Skin of body (tissue), 2 donors: ENCODE data around the gene RPL38. TPM values are rescaled to one million over a fixed set of nuclear protein-coding genes. Genes with fewer than 3 reads are reported as not detected.
"Not testable (repeated sequence)": the region's sequence is repeated elsewhere in the genome, so short reads cannot be mapped to it uniquely, and the experiment has no call there.

Experiments
- DNase-seq: peaks from one replicate; lab custom pipeline; 2025; lab: John Stamatoyannopoulos, UW
- total RNA-seq: library from RNA; depleted of rRNA; stranded (reverse); fragments of >200 nt; gene quantifications from one replicate; pipeline ENCODE4 v1.2.3, GENCODE V29; 2014

Gene RPL38
- total RNA-seq, 1 donor from 2014 or later: 2,384 TPM

DNA sequence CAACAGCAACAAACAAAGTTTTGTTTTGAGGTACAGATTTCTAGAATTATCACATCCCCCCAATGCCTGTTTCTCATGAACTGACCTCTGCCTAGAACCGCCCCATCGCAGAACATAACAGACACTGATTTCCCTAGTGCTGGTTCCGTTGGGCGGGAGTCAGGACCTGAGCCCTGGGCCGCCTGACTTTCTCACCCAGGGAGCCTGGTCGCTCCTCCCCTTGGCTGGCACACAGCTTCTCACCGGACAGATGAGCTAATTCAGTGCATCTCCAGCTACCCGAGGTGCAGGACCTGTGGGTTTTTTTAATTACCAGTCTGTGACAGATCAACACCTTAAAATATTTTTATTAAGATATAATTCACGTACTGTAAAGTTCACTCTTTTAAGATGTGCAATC, 20.1 kb upstream of the RPL38 start:
- DNase-seq: no peak

DNA sequence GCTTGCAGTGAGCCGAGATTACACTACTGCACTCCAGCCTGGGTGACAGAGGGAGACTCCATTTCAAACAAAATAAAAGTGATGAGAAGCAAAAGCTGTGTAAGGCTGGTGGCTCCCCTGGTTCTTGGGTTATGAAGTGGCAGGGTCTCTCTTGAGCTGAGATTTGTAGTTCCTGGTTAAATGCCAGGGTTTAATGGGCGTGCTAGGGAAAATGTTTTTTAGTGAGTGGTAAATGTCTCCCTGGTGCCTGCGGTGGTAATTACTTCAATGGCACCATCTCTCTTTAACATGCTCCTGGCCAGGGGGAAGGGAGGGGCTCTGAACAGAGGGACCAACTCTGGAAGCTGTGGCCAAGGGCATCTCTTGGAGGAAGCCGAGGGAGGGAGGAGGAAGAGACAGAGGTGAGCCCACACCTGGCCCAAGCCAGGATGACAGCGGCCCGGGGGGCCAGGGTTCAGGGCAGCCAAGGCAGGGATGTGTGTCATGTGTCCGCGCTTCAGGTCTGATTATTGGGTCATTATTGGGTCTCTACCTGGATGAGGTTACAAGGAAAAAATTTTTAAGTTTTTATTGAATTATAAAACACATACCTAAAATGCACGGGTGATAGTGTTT, 17.8 kb upstream of the RPL38 start:
- no peak for DNase-seq

DNA sequence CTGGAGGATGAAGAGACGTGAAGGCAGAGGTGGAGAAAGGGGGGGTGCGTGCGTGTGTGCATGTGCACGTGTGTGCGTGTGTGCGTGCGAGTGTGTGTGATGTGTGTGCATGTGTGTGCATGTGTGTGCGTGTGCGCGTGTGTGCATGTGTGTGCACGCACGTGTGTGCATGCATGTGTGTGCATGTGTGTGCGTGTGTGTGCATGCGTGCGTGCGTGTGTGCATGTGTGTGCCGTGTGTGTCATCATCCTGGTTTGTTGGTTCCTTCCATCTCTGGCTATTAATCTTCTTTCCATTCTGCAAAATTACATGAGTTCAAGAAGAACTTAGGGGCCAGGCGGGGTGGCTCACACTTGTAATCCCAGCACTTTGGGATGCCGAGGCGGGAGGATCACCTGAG, 17.0 kb upstream of the RPL38 start:
- no peak for DNase-seq

DNA sequence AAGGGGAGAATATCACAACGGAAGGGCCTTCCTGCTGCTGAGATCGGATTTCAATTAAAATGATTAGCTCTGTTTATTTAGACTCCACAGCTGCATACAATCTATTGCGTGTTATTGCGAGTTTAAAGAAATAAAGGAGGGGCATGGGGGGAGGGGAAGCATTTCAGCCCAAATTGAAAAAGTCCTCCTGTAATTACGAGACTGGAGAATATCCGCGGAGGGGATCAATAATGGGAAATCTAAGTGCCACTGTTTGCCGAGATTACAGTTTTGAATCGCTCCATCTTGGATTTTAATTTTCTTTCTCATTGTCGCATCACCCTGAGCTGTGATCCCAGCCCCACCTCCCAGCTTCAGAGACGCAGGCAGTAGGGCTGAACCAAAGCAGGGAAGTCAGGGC, 15.7 kb upstream of the RPL38 start:
- no peak for DNase-seq

DNA sequence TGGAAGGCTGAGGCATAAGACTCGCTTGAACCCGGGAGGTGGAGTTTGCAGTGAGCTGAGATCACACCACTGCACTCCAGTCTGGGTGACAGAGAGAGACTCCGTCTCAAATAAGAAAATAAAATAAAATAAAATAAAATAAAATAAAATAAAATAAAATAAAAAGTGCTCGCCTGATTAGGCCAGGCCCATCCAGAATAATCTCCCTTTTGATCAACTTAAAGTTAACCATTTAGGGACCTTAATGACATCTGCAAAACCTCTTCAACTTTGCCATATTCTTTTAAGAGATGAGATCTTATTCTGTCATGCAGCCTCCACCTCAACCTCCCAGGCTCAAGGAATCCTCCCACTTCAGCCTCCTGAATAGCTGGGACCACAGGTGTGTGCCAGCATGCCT, 14.8 kb upstream of the RPL38 start:
- DNase-seq: not testable (repeated sequence)

DNA sequence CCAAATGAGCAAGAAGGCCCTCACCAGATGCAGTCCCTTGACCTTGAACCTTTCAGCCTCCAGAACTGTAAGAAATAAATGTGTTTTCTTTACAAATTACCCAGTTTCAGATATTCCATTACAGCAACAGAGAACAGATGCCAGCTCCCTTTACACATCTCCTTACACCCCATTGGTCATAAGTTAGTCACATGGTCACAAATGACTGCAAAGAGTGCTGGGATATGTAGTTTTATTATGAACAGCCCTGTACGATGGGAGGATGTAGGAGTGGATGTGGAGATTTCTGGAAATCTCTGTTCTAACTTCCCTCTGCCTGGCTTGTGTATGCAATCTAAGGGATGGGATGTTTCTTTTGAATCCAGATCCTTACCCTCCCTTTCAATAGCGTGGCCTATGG, 13.3 kb upstream of the RPL38 start:
- DNase-seq: peak; percentile 55

DNA sequence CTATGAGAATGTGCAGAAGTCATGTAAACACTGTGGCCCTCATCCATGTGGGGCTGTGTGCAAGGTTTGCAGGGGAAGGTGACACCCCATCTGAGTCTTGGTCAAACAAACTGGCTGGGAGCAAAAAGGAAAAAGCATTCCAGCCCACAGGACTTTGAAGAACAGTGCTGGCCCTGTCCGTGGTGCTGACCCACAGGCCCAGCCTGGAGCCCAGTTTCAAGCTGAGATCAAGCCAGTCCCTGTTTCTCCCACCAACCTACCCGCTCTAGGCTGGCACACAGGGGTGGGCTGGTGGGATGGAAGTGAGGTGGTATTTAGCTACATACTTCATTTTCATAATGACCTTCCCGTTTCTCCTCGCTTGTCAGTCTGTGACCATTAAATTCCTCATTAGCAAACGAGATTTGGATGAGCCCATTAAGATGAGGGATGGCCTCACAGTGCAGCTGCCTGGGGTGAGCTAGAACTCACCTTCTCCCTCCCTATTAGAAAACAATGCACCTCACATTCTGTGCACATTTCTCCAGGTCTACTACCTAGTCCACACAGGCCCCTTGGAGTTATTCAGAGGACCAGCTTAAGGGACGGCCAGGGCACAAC, 12.6 kb upstream of the RPL38 start:
- no peak for DNase-seq

DNA sequence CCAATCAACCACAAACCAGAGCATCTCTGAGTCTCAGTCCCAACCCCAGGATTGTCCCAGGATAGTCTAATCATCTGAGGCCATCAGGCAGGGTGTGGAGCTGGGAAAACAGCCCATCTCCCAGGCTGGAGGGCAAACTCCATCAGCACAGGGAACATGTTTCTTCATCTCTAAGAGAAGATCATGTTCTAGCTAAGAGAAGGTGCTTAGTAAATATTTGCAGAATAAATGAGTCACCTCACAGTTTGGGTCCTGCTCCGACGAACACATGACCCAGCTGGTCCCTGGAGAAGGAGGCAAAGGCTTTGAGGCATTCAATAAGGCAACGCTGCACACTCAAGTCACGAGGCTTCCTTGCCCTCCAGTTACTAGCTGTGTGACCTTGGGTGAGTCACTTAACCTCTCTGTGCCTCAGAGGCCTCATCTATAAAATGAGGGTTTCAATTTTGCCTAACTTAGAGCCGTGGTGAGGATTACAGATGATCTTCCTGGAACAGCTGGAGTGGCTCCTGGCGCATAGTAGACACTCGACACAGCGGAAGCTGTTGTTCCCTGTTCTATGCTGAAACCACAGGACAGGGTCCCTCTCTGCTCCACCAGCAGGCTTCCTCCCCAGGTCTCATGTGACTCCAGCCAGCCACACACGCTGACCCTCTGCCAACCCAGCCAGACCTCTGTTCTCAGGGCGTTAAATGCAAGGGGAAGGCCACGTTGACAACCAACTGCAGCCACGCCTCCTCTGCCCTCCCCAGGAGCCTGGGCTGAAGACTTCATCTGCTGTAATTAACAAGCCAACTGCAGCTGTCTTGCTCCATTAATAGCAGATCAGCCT, 10.3 kb upstream of the RPL38 start:
- no peak for DNase-seq

DNA sequence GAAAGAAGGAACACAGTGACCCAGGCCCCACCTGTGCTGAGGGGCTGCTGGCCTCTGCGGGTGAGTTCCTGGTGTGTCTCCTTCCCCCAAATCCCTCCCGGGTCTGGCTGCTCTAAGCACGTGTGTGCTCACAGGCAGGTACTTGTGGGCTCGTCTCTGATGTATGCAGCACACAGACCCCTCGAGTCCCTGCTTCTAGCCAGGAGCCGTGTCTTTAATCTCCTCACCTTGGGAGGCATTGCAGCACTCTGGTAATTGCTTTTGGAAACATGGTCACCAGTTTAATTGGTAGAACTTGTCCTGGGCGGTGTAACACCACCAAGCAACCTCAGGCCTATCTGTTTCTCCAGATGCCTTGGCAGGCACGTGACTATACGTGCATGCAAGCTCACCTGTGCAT, 8.8 kb upstream of the RPL38 start:
- DNase-seq: no peak

DNA sequence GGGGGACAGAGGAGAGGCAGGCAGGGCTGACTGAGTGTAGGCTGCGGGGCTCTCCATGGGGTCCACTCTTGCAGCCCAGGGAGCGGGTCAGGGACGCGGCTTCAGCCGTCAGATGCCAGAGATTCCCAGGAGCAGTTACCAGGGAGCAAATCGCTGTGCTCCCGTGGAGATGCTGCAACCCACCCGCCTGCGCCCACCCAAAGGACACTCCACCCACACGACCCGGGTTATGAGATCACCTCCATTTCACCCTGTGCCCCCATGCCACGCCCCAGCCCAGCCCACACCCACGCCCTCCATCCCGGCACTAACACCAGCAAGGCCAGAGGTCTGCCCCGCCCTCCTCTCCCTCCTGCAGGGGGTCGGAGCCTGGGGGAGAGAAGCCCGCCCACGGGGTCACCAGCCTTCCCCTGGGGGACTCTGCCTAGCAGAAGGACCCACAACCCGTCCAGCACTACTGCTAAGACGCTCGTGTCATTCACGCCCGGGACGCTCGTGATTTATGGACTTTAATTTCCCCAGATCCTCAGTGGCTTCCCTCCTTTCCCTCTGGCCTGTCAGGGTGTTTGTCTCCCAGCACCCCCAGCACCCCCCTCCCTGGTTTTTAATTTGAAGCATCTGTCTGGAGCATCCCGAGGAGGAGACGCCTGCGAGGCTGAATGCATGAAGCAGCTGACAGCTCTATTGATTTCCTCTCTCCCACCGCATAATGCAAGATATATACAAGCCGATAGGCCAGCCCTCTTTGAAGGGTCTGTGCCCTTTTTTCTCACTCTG, 6.7 kb upstream of the RPL38 start:
- no peak for DNase-seq

DNA sequence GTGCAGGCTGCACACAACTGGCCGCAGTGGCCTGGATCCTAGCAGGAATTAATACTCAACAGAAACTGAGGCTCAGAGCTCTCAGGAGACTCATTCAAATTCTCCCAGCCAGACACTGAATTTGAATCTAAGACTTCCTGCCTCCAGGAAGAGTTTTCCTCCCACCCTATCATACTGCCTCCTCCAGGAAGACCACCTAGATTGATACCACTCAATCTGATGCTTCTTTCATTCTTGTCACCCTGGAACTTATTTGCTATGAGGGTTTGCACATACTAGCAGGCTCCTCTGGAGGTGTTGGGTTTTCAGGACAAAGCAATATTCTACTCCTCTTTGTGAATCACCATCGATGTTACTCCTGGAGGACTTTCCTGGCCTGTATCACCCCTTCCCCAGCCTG, 5.7 kb upstream of the RPL38 start:
- DNase-seq: no peak

DNA sequence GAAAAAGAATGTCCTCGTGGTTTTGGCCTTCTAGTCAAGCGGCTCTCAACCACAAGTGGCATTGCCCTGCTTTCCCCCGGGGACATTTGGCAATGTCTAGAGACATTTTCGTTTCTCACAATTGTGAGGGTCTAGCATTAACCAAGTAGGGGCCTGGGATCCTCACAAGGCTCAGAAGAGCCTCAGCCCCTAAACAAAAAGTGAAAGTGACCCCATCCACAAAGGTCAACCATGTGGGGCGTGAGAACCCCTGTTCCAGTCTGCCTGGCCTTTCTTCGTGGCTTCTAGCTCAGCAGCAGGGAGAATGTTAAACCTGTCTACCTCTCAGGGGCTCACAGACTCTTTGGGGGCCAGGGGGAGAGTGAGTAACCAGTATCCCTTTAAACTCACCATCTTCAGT, 4.8 kb upstream of the RPL38 start:
- no peak for DNase-seq

DNA sequence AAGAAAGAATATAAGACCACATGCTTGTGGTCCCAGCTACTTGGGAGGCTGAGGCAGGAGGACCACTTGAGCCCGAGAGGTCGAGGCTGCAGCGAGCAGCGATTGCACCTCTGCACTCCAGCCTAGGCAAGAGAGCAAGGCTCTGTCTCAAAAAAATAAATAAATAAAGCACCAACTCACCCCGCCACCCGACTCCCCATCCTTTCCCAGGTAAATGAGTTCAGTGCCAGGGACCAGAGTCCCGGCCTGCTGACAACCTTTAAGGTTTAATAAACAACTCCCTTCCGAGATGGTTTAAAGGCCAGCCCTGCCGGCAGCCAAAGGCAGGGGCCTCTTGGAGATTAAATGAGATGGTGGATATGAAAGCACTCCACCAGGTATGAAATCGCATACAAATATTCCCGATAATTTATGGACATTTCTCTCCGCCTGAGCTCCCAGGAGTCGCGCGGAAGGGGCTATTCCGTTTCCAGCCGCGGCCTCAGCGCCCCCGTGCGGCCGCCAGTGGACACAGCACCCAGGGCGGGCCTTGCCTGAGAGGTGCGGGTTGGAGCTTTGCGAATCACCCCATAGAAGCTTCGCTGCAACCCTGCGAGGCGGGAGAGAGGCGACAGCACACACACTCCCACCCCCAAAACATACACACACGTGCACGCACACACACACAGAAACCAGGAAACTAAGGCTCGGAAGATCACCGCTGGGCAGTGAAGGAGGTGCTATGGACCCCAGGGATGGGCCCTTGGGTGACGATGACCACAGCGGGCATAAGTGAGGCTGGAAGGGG, 4.0 kb upstream of the RPL38 start:
- DNase-seq: peak; percentile 29

DNA sequence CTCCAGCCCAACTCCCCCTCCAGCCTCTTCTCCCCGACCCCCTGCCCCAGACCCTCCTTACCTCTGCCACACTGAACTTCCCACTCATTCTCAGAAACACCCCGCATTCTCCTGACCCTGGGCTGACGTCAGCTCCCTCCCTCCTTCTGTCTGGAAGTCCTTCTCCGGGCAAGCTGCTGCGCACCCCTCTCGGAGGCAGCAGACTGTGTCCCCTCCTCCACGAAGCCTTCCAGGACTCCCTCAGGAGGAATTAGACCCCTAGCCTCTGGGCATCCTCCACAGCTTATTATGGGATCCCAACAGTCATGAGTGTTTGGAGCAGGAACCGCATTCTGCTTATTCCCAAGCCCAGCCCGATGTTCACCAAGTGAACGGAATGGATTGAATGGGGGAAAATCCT, 3.4 kb upstream of the RPL38 start:
- DNase-seq: no peak

DNA sequence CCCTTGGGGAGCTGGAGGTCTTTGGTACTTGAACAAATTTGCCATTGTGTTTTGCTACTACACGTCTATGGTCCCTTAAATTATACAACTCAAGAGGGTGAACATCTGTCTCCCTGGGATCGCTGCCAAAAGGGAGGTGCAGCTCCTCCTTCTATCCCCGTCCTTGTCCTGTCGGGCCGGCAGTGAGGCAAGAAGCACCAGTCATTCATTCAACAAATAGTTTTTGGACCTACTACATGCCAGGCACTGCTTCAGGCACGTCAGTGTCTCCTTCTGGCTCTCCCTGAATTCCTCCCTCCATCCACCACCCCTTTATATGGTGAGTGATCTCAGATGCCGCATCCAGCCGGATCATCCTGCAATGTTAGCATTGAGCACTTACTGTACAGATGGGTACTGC, 2.2 kb upstream of the RPL38 start:
- DNase-seq: peak; percentile 66

DNA sequence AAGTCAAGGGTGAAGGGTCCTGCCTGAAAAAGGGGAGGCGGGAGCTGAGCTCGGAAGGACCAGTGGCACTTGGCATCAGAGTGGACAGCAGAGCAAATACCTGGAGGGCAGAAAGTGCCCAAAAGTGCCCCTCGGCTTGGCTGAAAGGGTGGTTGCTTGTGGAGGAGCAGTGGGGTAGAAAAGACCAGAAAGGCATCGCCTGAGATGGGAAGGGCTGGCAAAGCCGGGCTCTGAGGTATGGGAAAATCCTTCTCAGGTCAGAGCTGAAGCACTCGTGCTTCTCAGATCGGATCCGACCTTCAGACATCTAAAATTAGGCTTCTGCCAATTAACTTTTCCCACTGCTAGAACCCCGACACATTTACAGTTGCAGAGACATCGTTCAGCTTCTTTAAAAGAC, 1.5 kb upstream of the RPL38 start:
- no peak for DNase-seq

DNA sequence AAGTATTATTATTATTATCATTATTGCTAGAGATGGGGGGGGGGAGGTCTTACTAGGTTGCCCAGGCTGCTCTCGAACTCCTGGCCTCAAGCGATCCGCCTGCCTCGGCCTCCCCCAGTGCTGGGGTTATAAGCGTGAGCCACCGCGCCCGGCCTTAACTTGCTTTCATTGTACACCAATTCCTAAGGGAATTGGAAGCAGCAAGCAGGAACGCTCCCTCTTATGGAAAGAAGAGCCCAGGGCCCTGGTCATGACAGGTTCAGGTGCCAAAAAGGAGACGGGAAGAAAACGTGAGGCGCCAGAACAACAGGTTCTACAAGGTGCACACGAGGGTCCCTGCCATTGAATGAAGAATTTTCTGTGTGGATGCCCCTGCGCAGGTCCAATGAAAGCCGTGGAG, 540 bp upstream of the RPL38 start:
- no peak for DNase-seq

DNA sequence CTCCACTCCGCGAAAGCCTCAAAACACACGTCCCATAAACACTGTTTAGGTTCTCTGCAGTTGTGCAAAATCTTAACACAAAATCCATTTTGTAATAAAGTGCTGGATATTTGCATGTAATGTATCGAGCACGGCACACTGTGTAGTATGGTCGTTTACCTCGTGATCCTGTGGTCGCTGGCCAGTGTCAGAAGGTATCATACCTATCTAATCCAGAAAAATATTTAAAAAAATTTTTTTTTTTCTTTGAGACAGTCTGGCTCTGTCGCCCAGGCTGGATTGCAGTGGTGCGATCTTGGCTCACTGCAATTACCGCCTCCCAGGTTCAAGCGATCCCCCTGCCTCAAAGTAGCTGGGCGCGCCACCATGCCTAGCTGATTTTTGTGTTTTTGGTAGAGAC, 996 bp downstream of the RPL38 start:
- DNase-seq: no peak

DNA sequence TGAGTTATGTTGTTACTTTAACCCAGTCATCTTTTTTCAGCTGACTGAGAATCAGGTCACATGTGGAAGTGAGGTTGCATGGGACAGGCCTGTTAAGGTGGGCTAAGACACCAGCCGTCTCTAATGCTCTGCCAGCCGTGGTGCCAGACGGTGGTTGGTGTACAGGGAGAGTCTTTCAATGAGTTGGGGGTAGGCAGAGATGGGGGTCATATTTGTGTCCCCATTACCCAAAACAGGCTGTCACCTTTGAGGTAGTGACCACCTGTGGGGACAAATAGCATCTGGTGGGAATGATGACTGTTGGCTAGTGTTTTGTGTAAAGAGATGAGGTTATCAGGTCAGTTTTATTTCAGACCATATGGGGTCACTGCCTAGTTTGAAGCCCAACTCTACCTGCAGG, 1.8 kb downstream of the RPL38 start:
- DNase-seq: no peak

DNA sequence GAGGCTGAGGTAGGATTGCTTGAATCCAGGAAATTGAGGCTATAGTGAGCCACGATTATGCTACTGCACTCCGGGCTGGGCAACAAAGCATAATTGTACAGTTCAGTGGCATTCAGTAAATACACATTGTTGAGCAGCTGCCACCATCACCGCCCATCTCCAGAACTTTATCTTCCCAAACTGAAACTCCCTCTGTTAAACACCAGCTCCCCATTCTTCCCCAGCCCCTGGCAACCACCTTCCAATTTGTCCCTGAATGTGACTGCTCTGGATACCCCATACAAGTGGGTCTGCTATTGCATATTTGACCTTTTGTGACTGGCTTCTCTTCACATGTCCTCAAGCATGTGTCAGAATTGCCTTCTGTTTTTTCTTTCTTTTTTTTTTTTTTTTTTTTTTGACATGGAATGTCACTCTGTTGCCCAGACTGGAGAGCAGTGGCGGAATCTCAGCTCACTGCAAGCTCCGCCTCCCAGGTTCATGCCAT, 2.9 kb downstream of the RPL38 start:
- DNase-seq: no peak
